Mucosa of gallbladder (tissue), 1 donor: ENCODE data around the gene CYTH1. TPM values are rescaled to one million over a fixed set of nuclear protein-coding genes. Genes with fewer than 3 reads are reported as not detected.
"Not testable (repeated sequence)": the region's sequence is repeated elsewhere in the genome, so short reads cannot be mapped to it uniquely, and the experiment has no call there.

Experiments
- DNase-seq: peaks from one replicate; pipeline ENCODE4 v3.0.0-alpha.2; 2020; ENCODE audit warnings: low spot score
- total RNA-seq: library from RNA; stranded (reverse); gene quantifications from one replicate; pipeline ENCODE4 v1.2.1, GENCODE V29; 2021
- donor health status: DM: no; HTN: no; CAD: no.

CYTH1 gene
- total RNA-seq, 1 donor from 2014 or later = 51.1 TPM

DNA sequence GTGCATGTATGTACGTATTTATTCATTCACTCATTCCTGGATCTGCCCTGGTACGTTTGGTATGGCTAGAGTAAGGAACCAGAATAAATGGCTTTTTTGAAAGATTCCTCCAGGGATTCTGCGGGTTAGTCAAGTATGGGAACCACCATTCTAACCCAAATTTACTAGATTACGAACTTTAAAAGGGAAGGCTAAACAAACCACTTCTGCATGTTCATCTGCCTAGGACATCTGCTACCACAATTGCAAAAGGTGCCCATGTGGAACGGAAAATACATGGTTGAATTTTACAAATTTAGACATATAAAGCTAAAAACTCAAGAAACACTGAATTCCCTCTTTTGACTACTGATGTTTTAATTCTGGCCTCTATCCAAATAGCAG is 22.1 kb downstream of the CYTH1 start:
- DNase-seq = no peak

DNA sequence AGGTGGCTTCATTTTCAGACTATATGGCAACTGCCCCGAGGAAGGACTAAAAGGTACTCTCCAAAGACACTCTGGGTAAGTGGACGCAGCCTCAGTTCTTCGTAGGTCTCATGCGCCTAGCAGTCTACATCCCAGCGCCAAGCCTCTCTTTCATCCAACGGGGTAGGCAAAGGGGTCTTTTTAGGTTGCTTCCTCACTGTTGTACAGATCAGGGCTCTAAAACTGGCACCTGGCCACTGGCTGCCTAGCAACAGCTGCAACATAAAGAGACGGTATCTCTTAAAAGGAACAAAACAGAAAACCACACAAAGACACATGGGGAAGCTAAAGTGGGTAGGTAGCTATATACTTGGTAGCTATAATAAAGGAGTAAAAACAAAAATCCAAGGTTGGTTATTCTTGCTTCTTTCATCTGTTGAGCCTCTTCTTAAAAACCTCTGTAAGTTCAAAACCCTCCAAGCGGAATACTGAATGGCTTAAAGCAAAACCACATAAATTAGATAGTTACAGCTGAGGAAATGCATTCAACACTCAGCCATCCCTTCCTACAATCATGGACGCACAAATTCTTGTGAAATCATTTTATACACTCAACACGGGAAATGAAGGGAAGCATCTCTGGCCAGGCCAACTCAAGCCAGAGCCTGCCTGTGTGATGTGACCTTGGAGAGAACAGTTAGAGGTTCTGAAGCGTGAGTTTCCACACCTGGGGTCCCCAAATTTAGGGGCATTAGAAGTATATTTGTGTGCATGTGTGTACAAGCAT is 22.7 kb downstream of the CYTH1 start:
- peak; percentile 61 for DNase-seq

DNA sequence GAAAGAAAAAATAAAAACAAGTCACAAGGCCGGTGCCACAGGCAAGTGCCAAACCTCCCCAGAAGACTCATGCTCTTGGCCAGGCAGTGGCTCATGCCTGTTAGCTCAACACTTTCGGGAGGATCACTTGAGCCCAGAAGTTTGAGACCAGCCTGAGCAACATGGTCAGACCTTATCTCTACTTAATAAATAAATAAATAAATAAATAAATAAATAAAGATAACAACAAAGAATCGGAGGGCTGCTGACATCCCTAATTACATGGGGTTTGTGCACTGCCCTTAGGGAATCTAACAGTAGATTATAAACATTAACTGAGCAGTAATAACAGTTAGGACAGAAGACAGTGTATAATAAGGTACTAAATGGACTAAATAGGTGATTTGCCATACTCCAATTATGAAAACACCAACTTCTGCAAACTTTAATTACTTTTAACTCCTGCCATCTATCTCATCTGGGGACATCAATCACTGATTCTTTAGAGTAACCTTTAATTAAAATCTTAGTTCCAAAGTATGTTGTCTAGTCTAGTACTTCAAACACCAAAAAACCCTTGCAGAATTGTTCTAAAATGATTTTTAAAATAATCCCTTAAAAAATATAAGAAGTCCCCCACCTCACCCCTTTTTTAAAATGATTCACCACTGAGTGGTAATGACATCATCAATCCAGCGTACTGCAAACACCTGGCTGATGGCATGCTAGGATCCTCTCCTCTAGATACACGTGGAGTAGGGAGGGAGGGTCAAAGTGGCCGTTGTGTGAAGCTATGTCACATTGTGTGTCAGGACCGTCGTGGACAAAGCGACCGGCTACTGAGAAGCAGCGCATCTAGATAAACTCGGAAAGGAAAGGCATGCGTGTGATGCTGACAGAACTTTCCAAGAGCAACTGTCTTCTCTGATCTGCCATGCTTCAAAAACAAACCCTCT is 28.5 kb downstream of the CYTH1 start:
- no peak for DNase-seq

DNA sequence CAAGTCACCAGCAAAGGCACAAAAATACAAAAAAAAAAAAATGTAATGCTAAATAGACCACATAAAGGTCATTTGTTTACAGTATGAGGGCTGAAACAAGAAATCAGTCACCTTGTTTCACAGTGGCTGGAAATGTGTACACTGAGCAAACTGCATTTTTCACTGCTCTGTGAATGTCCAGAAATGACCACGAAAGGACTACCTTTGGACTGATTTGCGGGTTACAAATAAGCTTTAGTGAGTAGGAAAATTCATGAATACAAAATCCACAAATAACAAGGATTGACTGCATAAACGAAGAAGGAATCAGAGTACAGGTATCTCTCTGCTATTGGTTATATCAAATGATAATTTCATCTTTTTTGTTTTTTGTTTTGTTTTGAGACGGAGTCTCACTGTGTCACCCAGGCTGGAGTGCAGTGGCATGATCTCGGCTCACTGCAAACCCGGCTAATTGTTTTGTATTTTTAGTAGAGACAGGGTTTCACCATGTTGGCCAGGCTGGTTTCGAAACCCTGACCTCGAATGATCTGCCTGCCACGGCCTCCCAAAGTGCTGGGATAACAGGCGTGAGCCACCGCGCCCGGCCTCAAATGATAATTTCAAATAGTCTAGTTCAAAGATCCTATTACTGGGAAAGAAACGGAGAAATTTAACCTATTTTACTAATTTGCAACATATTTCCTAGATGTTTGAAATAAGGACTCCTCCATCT is 30.5 kb downstream of the CYTH1 start:
- DNase-seq = no peak

DNA sequence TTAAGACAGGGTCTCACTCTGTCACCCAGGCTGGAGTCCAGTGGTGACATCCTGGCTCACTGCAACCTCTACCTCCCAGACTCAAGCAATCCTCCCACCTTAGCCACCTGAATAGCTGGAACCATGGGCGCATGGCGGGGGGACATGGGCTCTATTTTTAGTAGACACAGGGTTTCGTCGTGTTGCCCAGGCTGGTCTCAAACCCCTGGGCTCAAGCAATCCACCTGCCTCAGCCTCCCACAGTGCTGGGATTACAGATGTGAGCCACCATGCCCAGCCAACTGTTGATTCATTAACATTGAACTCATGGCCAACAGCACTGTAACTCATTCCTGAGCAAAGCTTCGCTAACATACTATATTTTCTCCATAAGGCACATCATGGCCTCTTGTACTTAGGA is 31.1 kb downstream of the CYTH1 start:
- DNase-seq = not testable (repeated sequence)

DNA sequence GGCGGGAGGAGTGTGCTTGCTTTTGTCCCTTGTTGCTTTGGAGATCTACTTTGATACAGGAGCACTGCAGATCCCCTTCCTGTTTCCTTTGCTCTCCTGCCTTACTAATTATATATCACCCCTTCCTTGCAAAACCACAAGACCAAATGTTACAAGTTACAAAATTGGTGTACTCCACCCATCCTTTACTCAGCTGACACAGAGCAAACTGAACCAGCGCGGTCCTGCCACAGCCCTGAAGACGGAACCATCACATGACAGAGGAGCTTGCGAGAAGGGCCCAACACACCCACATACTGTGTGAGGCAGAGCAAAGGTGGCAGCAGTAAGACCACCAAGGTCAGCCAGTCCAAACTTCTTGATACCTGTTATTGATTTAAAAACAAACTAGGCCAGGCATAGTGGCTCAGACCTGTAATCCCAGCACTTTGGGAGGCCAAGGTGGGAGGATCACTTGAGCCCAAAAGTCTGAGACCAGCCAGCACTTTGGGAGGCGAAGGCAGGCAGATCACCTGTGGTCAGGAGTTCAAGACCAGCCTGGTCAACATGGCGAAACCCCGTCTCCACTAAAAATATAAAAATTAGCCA is 33.2 kb downstream of the CYTH1 start:
- peak; percentile 70 for DNase-seq

DNA sequence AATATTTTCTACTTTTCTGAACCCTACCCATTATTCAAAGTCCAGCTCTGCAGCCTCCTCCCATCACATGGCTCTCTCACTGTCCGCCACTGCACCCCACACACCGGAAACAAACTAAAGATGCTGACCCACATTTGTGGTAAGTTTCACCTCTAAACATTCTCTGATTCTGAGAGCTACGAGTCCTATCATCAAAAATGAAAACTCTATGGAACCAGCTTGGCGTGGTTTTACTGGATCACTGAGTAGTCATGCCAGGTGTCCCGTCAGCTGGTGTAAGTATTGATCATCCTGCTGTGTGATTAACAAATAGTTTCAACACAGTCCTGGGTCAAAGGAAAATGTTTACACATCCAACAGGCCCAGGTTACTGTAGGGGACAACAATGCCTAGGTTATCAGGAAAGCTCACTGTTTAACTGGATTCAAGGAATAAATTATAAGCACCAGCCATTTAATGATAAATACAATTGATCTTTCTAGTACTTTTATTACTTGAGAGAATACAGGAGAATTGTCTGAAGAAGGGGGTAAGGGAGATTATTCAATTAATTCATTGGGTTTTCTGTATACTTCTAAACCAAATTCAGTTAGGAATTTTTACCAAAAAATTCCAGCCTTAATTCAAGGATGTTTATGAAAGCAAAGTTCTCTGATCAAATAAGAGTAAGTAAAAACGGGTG is 33.9 kb downstream of the CYTH1 start:
- peak; percentile 62 for DNase-seq

DNA sequence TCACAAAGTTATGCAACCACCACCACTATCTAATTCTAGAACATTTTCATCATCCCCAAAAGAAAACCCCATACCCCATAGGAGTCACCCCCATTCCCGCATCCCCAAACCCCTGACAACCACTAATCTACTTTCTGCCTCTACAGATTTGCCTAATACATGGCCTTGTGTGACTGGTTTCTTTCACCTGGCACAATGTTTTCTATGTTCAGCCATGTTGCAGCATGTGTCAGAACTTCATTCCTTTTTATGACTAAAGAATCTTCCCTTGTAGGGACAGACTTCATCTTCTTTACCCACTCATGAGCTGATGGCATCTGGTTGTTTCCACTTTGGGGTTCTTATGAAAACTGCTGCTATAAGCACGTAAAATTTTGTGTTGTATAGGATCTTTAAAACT is 34.6 kb downstream of the CYTH1 start:
- no peak for DNase-seq

DNA sequence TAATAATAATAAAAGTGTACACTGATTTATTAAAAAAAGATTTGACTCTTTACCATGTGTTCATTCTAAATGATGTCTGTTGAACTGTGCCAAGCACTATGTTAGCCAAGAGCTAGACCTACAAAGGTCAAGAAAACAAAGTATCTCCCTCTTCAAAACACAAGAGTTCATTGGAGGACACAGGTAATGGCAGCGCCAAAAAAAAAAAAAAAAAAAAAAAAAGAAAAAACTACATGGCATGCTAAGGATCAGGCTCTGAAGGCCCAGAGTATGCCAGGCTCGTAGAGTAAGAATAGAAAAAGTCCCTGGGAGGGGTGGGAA is 35.2 kb downstream of the CYTH1 start:
- DNase-seq = no peak

DNA sequence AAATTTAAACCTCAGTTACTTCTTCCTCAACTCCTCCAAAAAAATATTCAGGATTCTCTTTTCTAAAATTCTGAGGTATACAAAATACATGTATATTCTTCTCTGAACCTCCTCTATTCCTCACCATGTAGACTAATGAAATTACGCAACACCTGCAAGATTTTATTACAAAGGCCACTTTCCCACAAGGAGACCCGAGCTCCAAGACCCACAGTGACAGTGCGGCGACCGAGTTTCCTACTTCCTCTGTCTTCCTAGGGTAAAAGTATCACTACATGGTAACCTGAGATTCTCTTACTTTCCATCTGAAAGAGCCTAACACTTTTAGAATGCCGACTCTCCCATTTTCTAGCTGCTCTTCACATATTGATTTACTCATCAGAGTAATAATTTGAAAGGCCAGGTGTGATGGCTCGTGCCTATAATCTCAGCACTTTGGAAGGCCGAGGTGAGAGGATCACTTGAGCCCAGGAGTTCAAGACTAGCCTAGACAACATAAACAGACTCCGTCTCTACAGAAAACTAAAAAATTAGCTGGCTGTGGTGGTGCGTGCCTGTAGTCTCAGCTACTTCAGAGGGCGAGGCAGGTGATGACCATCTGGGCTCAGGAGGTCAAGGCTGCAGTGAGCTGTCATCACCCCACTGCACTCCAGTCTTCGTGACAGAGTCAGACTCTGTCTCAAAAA is 35.7 kb downstream of the CYTH1 start:
- DNase-seq = no peak

DNA sequence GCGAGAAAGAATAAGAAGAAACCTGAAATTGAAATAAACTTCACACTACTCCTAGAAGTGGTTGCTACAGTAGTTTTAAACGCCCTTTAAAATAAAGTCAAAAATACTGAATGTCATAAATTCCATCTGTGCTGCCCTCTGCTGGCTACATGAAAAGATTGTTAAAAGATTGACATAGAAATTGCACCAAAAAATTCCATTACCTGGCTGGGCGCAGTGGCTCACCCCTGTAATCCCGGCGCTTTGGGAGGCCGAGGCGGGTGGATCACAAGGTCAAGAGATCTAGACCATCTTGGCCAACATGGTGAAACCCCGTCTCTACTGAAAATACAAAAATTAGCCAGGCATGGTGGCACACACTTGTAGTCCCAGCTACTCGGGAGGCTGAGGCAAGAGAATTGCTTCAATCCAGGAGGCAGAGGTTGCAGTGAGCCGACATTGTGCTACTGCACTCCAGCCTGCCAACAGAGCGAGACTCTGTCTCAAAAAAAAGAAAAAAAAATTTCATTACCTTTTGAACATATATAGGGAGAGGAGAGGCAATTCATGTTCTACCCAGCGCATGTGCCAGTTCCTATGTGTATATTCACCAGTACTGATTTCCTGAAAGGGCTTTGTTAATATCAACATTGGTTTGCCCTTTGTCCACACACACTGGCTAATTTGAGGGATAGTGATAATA is 36.5 kb downstream of the CYTH1 start:
- peak; percentile 33 for DNase-seq

DNA sequence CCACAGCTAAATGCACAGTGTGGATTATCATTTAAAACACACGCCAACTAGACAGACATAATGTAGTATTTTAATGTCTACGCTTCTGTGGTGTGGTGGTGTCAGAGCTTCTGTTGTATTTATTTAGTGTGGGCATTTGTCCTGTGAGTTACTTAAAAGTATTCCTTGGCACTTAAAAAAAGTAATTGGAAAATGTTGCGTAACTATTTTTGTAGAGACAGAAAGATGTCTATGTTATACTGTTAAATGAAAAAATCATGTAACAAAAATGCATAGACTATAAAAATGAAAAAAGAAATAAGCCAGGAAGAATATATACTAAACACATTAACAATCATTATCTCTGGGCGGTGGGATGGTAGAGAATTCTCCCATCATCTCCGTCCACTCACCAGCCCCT is 39.2 kb downstream of the CYTH1 start:
- DNase-seq = no peak

DNA sequence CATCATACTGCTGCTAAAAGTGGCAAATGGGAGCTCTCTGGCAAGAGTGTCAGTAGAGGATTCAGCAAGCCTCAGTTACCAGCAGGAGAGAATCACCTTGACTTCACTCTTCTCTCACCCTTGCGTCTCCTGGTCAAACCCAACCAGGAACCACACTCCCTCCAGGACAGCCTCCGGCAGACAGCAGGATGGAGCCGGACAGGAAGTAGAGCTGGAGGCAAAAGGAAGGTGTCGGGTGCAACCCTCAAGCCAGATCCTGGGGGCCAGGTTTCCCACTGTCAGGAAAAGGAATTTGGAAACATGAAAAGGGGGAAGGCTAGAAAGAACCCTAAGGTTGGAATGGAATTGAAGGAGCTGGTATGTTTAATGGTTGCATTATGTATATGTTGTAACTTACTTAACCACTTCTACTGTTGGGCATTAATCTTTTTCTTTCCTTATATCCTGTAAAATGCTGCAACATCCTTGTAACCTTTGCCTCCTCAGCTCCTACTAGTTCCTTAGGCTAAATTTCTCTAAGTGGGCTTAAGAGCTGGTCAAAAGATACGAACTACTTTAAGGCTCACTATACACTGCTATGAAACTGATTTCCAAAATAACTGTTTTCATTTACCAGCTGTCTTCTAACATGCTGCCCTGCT is 40.3 kb downstream of the CYTH1 start:
- DNase-seq = no peak

DNA sequence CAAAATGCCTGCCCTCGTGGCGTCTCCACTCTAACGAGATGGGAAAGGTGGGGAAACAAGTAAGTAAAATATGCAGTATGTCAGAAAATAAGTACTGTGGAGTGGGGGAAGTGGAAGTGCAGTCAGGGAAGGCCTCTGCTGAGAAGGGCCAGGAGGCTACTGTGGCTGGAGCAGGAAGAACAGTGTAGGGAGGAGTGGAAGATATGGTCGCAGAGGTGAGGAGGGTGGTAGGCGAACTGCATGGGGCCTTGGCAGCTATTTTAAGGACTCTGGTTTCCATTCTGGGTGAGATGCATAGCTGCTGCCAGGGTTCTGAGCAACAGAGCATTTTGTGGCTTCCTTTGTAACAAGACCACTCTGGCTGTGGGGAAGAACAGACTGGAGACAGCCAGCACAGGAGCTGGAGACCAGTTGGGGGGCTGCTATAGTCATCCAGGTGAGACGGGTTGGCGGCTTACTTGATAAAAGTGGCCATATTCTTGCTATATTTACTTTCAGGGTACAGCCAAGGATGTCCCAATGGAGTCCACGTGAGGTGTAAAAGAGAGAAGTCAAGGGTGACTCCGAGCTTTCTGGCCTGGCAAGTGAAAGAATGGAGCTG is 42.6 kb downstream of the CYTH1 start:
- no peak for DNase-seq

DNA sequence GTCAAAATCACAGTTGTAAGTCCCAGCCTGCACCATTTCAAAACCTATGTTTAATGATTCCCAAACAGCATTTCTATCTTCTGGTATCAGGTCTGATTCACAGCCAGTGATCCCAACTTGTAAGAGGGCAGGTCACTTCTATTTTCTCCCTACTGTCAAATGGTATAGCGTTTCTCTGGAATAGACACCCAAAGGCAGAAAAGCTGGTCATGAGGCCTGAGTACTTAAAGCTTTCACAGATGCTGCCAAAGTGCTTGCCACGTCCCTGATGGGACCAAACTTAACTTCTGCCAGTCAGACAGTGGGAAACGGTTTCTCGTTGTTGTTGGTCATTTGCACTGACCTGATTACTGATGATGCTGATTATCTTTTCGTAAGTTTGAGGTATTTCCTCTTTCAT is 43.4 kb downstream of the CYTH1 start:
- DNase-seq = no peak

DNA sequence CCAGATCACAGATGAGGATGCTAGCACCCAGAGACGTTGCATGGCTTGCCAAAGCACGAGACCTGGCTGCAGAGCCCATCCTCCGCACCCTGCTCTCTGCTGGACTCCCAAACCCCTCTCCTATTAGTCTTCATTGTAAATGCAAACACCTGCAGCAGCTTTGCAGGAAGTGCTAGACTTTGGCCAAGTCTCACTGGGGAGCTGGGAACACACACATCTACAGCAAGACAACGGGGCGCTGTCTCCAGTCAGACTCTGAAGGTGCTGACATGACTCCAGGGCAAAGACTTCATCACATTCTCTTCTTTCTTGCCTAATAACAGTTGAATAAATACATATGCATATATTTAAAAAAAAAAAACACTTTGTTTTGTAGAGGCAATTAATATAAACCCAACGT is 43.8 kb downstream of the CYTH1 start:
- DNase-seq = no peak

DNA sequence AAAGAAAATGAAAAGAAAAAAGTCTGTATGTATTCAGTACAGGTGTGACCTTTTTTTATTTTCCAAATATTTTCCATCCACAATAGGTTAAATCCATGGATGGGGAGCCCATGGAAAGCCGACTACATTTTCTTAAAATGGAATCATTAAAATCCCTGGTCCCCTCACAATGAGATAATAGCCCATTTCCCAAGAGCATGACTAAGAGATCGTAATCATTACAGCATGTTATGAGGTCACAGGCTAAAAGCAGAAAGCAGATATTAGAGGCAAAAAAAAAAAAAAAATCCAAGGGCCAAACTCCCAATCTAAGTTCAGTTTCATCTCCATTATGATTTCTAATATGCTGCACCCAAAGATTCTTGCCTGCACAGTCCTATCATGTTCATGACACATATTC is 44.7 kb downstream of the CYTH1 start:
- DNase-seq = no peak

DNA sequence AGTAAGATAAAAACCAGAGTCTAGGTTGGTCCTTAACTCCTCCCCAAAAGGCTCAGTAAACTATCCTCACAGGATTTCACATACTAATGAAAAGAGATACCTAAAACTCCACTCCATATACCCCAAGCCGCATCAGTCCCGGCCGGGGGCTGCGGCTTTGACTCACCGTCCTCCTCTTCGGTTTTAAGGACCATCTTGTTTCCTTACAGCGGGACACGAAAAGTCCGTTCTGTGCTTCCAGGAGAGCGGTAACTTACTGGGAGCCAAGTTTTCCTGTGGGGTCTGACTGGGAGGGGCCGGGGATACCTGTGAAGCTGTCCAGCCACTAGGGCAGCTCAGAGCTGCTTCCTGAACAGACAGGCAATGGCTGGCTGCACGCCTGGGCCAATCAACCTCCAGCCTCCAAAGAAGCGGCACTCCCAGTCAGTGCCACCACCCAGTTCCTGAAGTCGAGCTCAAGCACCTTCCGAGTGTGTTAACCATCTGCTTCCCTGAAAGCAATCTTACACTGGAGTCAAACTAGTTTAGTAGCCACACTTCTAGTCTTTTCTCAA is 45.5 kb downstream of the CYTH1 start:
- peak; percentile 88 for DNase-seq
